HUES48 (cell line): ENCODE data around the gene ERVFRD-1.

Source experiments
- H3K27ac ChIP-seq: one replicate; pipeline ENCODE4 v1.7.0; 2013; ENCODE audit warnings: low read depth, low read length, inconsistent platforms
- H3K27me3 ChIP-seq: 2 replicates; pipeline ENCODE4 v1.6.1; 2013; ENCODE audit warnings: mild to moderate bottlenecking, low read length; ENCODE audit not compliant: control insufficient read depth, insufficient read depth
- H3K36me3 ChIP-seq: 2 replicates; pipeline ENCODE4 v1.6.1; 2013; ENCODE audit warnings: low read length; ENCODE audit not compliant: control insufficient read depth, insufficient read depth
- H3K4me1 ChIP-seq: 2 replicates; pipeline ENCODE4 v1.6.1; 2013; ENCODE audit warnings: mild to moderate bottlenecking, low read length; ENCODE audit not compliant: control insufficient read depth, insufficient read depth
- H3K4me3 ChIP-seq: 2 replicates; pipeline ENCODE4 v1.5.1; 2013; ENCODE audit warnings: mild to moderate bottlenecking, low read depth, low read length
- H3K9ac ChIP-seq: 2 replicates; pipeline ENCODE4 v1.6.1; 2013; ENCODE audit warnings: mild to moderate bottlenecking, low read depth, low read length, moderate library complexity
- H3K9me3 ChIP-seq: 2 replicates; pipeline ENCODE4 v1.6.1; 2013; ENCODE audit warnings: low read length; ENCODE audit not compliant: control insufficient read depth, insufficient read depth

The ERVFRD-1 gene

GRCh38 chr6:11108726-11109125 is 2.8 kb downstream of the ERVFRD-1 start:
- Histone ChIP-seq H3K27me3 (no peaks in the 10 kb centered on the region), H3K9me3 (no peaks in the 10 kb centered on the region), H3K9ac (no peak overlapping the region), H3K4me3 (no peak overlapping the region), H3K36me3 (no peaks in the 10 kb centered on the region), H3K27ac (no peak overlapping the region), H3K4me1 (peaks cover 29% of the 10 kb centered on the region)

- H3K4me3 ChIP-seq: no peak overlapping the region
- no peaks in the 10 kb centered on the region for H3K36me3 ChIP-seq
- H3K4me1 ChIP-seq: peaks cover 23% of the 10 kb centered on the region
- H3K9ac ChIP-seq: no peak overlapping the region
- no peak overlapping the region for H3K27ac ChIP-seq
- no peaks in the 10 kb centered on the region for H3K27me3 ChIP-seq
- H3K9me3 ChIP-seq: no peaks in the 10 kb centered on the region
Measured at GRCh38 chr6:11103065-11103464, 8.5 kb downstream of the ERVFRD-1 start.

- Histone ChIP-seq H3K9ac (no peak overlapping the region), H3K36me3 (no peaks in the 10 kb centered on the region), H3K27ac (no peak overlapping the region), H3K27me3 (no peaks in the 10 kb centered on the region), H3K9me3 (no peaks in the 10 kb centered on the region), H3K4me3 (no peak overlapping the region), H3K4me1 (peaks cover 7% of the 10 kb centered on the region)
Measured at GRCh38 chr6:11101417-11101816, 10.1 kb downstream of the ERVFRD-1 start.

- no peaks in the 10 kb centered on the region for H3K36me3 ChIP-seq
- H3K27ac ChIP-seq: no peak overlapping the region
- H3K4me1 ChIP-seq: peaks cover 21% of the 10 kb centered on the region
- H3K27me3 ChIP-seq: no peaks in the 10 kb centered on the region
- H3K9me3 ChIP-seq: no peaks in the 10 kb centered on the region
- no peak overlapping the region for H3K9ac ChIP-seq
- H3K4me3 ChIP-seq: no peak overlapping the region
Measured at GRCh38 chr6:11098004-11098403, 13.5 kb downstream of the ERVFRD-1 start.

GRCh38 chr6:11097476-11097875 is 14.0 kb downstream of the ERVFRD-1 start:
- H3K27me3 ChIP-seq: no peaks in the 10 kb centered on the region
- H3K9me3 ChIP-seq: no peaks in the 10 kb centered on the region
- no peaks in the 10 kb centered on the region for H3K36me3 ChIP-seq
- no peak overlapping the region for H3K4me3 ChIP-seq
- H3K27ac ChIP-seq: no peak overlapping the region
- H3K4me1 ChIP-seq: peaks cover 27% of the 10 kb centered on the region
- no peak overlapping the region for H3K9ac ChIP-seq

GRCh38 chr6:11096109-11096508 is 15.4 kb downstream of the ERVFRD-1 start:
- no peak overlapping the region; the same call in 1 of the 2 replicates for H3K9ac ChIP-seq
- H3K36me3 ChIP-seq: no peaks in the 10 kb centered on the region
- H3K27me3 ChIP-seq: no peaks in the 10 kb centered on the region
- H3K4me3 ChIP-seq: peak overlapping the region; percentile 33
- H3K9me3 ChIP-seq: no peaks in the 10 kb centered on the region
- no peak overlapping the region for H3K27ac ChIP-seq
- peaks cover 21% of the 10 kb centered on the region for H3K4me1 ChIP-seq

- H3K4me1 ChIP-seq: peaks cover 19% of the 10 kb centered on the region
- H3K27me3 ChIP-seq: no peaks in the 10 kb centered on the region
- no peaks in the 10 kb centered on the region for H3K36me3 ChIP-seq
- peak overlapping the region; percentile 97 for H3K4me3 ChIP-seq
- peak overlapping the region; percentile 89 for H3K9ac ChIP-seq
- H3K27ac ChIP-seq: peak overlapping the region; percentile 78
- H3K9me3 ChIP-seq: no peaks in the 10 kb centered on the region
Measured at GRCh38 chr6:11094941-11095340, 16.6 kb downstream of the ERVFRD-1 start.

- Histone ChIP-seq H3K4me3 (peak overlapping the region; percentile 97), H3K9ac (peak overlapping the region; percentile 89), H3K36me3 (no peaks in the 10 kb centered on the region), H3K27ac (peak overlapping the region; percentile 78), H3K4me1 (peaks cover 19% of the 10 kb centered on the region), H3K27me3 (no peaks in the 10 kb centered on the region), H3K9me3 (no peaks in the 10 kb centered on the region)
Measured at GRCh38 chr6:11094411-11094851, 17.1 kb downstream of the ERVFRD-1 start.

GRCh38 chr6:11093626-11094410 is 17.7 kb downstream of the ERVFRD-1 start, which contains the start of gene SMIM13:
Gene SMIM13 (plus strand): TSS chr6:11093834. CDS start chr6:11094314, 480 bp downstream.
- Histone ChIP-seq H3K9ac (peak within 1 kb of the TSS; percentile 94), H3K9me3 (no peaks in the 10 kb centered on the region), H3K4me3 (peak within 1 kb of the TSS; percentile 97), H3K27me3 (no peaks in the 10 kb centered on the region), H3K4me1 (peaks cover 19% of the 10 kb centered on the region), H3K36me3 (no peaks in the 10 kb centered on the region), H3K27ac (peak within 1 kb of the TSS; percentile 87)

GRCh38 chr6:11093376-11093625 is 18.2 kb downstream of the ERVFRD-1 start:
- no peaks in the 10 kb centered on the region for H3K27me3 ChIP-seq
- no peaks in the 10 kb centered on the region for H3K36me3 ChIP-seq
- H3K4me3 ChIP-seq: peak overlapping the region; percentile 97
- peak overlapping the region; percentile 66 for H3K9ac ChIP-seq
- H3K27ac ChIP-seq: peak overlapping the region; percentile 72
- no peaks in the 10 kb centered on the region for H3K9me3 ChIP-seq
- H3K4me1 ChIP-seq: peaks cover 19% of the 10 kb centered on the region

- Histone ChIP-seq H3K27me3 (no peaks in the 10 kb centered on the region), H3K36me3 (no peaks in the 10 kb centered on the region), H3K4me1 (peaks cover 19% of the 10 kb centered on the region), H3K9me3 (no peaks in the 10 kb centered on the region), H3K9ac (peak overlapping the region; percentile 66), H3K27ac (peak overlapping the region; percentile 72), H3K4me3 (peak overlapping the region; percentile 97)
Measured at GRCh38 chr6:11092668-11093375, 18.7 kb downstream of the ERVFRD-1 start.
